Glutamatergic neuron (in vitro differentiated cells): ENCODE measurements around the gene INPP5J. TPM values are rescaled to one million over a fixed set of nuclear protein-coding genes. Genes with fewer than 3 reads are reported as not detected.
A peak's percentile ranks its signal among the peaks of the same experiment; 100 is the strongest.
"Not testable (repeated sequence)": the region's sequence is repeated elsewhere in the genome, so short reads cannot be mapped to it uniquely, and the experiment has no call there.

ENCODE experiments used
- DNase-seq: peaks from one replicate; pipeline ENCODE4 v3.0.0; 2022
- H3K27ac Mint-ChIP-seq: one replicate; pipeline ENCODE4 v1.8.0; 2020; ENCODE audit warnings: mild to moderate bottlenecking, mixed read lengths, inconsistent platforms; ENCODE audit not compliant: unreplicated experiment
- H3K27me3 Mint-ChIP-seq: one replicate; pipeline ENCODE4 v1.8.0; 2020; ENCODE audit warnings: mild to moderate bottlenecking, moderate library complexity, mixed read lengths, inconsistent platforms; ENCODE audit not compliant: unreplicated experiment
- H3K36me3 Mint-ChIP-seq: one replicate; pipeline ENCODE4 v1.8.0; 2020; ENCODE audit warnings: mild to moderate bottlenecking, mixed read lengths, inconsistent platforms; ENCODE audit not compliant: unreplicated experiment
- H3K4me1 Mint-ChIP-seq: one replicate; pipeline ENCODE4 v1.8.0; 2020; ENCODE audit warnings: mild to moderate bottlenecking, low read depth, mixed read lengths, inconsistent platforms; ENCODE audit not compliant: unreplicated experiment
- H3K4me3 Mint-ChIP-seq: one replicate; pipeline ENCODE4 v1.8.0; 2020; ENCODE audit warnings: mild to moderate bottlenecking, mixed read lengths, inconsistent platforms; ENCODE audit not compliant: unreplicated experiment
- H3K9me3 Mint-ChIP-seq: one replicate; pipeline ENCODE4 v1.8.0; 2020; ENCODE audit warnings: mild to moderate bottlenecking, moderate library complexity, mixed read lengths, inconsistent platforms; ENCODE audit not compliant: unreplicated experiment
- CTCF ChIP-seq: fragments of 200-600 bp; sonication (generic); IDR thresholded peaks from one replicate; pipeline ENCODE4 v1.5.0; 2021; ENCODE audit not compliant: partially characterized antibody, unreplicated experiment
- total RNA-seq: library from RNA; stranded (reverse); fragmentation: NEBNext Ultra II Directional; extraction: Animal tissue kit (Norgen Biotek cat#: 25700); gene quantifications from one replicate; pipeline ENCODE4 v1.2.1, GENCODE V29; 2021; ENCODE audit not compliant: unreplicated experiment

INPP5J gene
- total RNA-seq, 1 donor from 2014 or later: 15.4 TPM

DNA sequence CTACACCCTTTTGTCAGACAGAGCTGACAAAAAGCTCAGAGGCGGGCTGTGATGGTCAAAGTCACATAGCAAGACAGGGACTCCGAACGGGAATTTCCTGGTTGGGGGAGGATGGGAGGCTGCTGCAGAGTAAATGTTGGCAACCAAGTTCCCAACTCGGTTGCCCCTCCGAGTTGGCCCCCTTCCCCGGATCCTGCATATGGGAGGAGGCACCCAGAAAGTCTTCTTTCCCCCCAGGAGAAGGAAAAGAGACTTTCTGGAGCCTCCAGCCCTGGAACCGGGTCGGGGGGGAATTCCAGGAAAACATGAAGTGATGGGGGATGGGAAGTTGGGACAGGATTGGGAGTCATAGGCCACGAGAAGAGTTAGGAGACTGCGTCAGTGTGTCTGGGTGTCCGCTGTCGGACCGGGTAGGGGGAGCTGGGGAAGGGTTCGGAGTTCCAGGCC is 16.0 kb upstream of the INPP5J start:
- H3K4me1 Mint-ChIP-seq: peaks cover 3% of the 10 kb centered on the region
- peaks cover 14% of the 10 kb centered on the region for H3K27me3 Mint-ChIP-seq
- no peak for DNase-seq
- H3K9me3 Mint-ChIP-seq: peaks cover 9% of the 10 kb centered on the region
- no peaks in the 10 kb centered on the region for H3K36me3 Mint-ChIP-seq
- H3K27ac Mint-ChIP-seq: peak overlapping the region; percentile 77
- H3K4me3 Mint-ChIP-seq: peak overlapping the region; percentile 91
- no peak for TF ChIP-seq CTCF

DNA sequence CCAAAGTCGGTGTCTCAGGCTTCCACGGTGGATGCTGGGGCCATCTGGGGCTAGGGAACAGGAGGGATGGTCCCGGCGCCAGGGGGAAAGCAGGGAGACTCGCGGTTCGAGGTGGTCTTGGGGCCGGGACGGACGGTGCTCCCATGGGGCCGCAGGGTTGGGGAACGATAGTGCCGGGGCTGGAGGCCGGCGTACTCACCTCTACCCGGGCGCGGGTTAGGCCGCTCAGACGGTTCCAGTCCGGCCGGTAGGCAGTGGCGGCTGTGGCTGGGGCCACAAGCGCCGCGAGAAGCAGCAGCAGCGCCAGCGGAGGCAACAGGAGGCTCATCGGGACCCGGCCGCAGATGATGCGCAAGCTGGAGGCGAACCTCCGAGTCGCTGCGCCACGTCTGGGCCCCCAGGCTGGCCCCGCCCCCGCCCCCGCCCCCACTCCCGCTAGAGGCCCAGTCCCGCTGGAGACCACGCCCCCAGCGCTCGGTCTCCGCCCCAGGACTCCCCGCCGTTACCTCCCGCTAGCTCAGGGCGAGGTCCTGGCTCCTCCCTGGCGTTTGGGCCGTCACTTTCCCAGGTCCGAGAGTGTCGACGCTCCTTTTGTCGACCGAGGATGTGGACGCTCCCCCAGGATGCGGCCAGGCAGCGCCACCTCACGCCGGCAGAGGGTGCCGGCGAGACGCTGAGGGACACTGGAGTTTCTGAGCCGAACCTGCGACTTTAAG is 15.4 kb upstream of the INPP5J start, which contains the start of gene SELENOM:
SELENOM (minus strand) TSS at position 391 of the 716 bp plus-strand sequence; CDS start at position 328, 63 bp downstream.
- Mint-ChIP-seq H3K4me1 (peaks cover 3% of the 10 kb centered on the region), H3K36me3 (no peaks in the 10 kb centered on the region), H3K9me3 (peaks cover 9% of the 10 kb centered on the region), H3K27me3 (peaks cover 13% of the 10 kb centered on the region), H3K4me3 (peak within 1 kb of the TSS; percentile 91), H3K27ac (peak within 1 kb of the TSS; percentile 87)
- TF ChIP-seq CTCF: peak; percentile 75
- peak; percentile 93 for DNase-seq

DNA sequence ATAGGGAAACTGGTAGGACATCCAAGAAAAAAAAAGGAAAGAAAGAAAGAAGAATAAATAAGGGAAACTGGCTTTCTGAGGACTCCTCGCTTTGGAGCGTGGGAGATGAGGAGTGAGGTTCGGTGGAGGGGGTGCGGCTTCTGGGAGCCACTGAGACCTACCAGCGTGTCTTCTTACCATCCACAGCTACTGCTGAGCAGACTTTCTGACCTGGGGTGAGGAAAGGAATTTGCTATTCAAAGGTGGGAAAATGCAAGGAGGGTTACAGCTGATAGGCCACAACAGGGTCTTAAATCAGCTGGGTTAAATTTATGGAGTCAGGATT is 14.9 kb upstream of the INPP5J start:
- H3K27ac Mint-ChIP-seq: peak overlapping the region; percentile 87
- peaks cover 9% of the 10 kb centered on the region for H3K9me3 Mint-ChIP-seq
- H3K36me3 Mint-ChIP-seq: no peaks in the 10 kb centered on the region
- no peak for DNase-seq
- peaks cover 13% of the 10 kb centered on the region for H3K27me3 Mint-ChIP-seq
- H3K4me3 Mint-ChIP-seq: peak overlapping the region; percentile 88
- TF ChIP-seq CTCF: no peak
- peaks cover 3% of the 10 kb centered on the region for H3K4me1 Mint-ChIP-seq

DNA sequence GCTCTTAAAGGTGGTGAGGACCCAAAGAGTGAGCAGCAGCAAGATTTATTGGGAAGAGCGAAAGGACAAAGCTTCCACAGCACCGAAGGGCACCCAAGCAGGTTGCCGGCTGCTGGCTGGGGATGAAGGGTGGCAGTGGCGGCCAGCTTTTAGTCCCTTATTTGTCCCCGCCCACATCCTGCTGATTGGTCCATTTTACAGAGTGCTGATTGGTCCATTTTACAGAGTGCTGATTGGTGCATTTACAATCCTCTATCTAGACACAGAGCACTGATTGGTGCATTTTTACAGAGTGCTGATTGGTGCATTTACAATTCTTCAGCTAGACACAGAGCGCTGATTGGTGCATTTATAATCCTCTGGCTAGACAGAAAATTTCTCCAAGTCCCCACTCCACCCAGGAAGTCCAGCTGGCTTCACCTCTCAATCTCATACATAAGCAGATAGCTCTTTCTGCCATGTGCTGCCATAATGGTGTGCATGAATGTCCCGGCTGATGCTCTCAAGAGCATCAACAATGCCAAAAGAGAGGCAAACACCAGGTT is 10.1 kb upstream of the INPP5J start:
- not testable (repeated sequence) for H3K36me3 Mint-ChIP-seq, H3K4me3 Mint-ChIP-seq, DNase-seq, H3K27ac Mint-ChIP-seq, H3K9me3 Mint-ChIP-seq, H3K4me1 Mint-ChIP-seq, H3K27me3 Mint-ChIP-seq

DNA sequence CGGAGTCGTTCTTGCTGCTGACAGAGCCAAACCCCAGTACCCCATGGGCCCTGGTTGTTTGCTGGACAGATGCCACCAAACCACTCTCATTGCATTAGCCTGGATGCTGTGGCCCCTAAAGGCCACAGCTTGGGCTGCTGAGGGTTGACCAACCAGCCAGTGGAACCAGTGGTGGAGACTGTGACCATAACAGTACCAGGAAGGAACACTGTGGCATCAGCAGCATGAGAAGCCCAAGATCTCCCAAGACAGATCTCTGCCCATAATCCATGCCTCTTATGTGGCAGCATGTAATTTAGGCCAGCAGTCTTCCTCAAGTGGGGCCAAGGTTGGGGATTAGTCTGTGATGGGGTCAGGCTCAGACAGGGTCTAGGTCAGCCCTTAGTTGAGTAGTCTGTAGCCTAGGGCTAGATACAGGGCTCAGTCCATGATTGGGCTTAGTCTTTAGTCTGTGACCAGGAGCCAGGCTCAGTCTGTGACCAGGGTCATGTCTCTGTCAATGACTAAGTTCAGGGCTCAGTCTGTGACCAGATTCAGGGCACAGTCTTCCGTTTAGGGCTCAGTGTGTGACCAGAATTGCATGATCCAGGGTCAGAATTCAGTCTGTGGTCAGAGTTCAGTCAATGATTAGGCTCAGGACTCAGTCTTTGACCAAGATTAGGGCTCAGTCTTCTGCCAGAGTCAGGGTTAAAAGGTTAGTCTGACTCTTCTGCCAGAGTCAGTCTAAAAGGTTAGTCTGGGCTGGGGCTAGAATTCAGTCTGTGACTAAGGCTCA is 4.5 kb upstream of the INPP5J start:
- TF ChIP-seq CTCF: no peak
- Mint-ChIP-seq H3K4me3 (no peak overlapping the region), H3K4me1 (peaks cover 1% of the 10 kb centered on the region), H3K27me3 (peaks cover 3% of the 10 kb centered on the region), H3K36me3 (no peaks in the 10 kb centered on the region), H3K27ac (no peak overlapping the region), H3K9me3 (peaks cover 3% of the 10 kb centered on the region)
- DNase-seq: no peak
